ENCODE measurements around the gene BSG. TPM values are rescaled to one million over a fixed set of nuclear protein-coding genes. Genes with fewer than 3 reads are reported as not detected.
A peak's percentile ranks its signal among the peaks of the same experiment; 100 is the strongest.

BSG gene
- total and polyA plus RNA-seq, 8 donors, result 259 to 457 (median 328) TPM

DNA sequence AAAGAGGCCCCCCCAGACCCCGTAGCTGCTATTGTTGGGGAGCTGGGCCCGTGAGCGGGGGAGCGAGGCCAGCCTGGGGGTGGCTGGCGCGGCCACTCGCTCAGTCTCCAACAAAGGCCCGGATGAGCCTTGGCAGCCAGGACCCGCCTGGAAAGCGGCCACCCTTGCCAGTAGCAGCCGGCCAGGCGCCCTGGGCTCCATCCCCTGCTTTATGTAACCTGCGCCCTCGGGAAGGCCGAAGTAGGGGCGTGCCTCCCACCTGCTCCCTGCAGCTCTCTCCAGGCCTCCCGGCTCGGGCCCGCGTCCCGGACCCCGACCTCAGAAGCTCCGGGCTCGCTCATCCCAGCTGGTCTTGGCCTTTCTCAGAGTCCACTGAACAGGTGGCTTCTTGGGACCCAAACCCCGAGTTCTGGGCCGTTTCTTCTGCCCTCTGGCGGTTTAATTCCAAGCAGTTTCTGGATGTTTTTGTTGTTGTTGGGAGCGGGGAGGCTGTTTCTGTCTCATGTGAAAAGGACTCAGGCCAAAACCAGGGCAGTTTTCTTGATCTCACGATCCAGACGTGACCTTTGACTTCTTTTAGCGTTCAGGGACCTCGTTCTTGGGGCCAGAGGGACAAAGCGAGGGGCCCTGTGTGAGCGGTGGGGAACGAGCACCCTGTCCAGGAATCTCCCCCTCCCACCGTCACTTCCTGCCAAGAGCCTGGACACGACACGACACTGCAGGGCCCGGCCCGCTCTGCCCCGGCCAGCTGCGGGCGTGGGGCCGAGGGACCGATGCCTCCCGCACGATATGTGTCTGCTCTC, 39.6 kb upstream of the BSG start:
- H3K27ac ChIP-seq, result peak overlapping the region; percentile 78
- ATAC-seq (peak; percentile 34), DNase-seq (peak in 2 of 4 donors; percentile 73 to 74)
- intact Hi-C loops (cut with DNase I), result no loop called here
- no peaks in the 10 kb centered on the region for H3K27me3 ChIP-seq
- H3K9me3 ChIP-seq, result no peaks in the 10 kb centered on the region
- H3K36me3 ChIP-seq, result peaks cover 0 to 25% of the 10 kb centered on the region in 2 donors
- H3K4me3 ChIP-seq, result peak overlapping the region; percentile 90 to 97
- peaks cover 15 to 34% of the 10 kb centered on the region in 2 donors for H3K4me1 ChIP-seq
- TF ChIP-seq CTCF (IDR thresholded peaks at IDR 0.05), result peak; percentile 23 to 26

GRCh38 chr19:533364-534058, 38.9 kb upstream of the BSG start:
- Histone ChIP-seq H3K27ac (peak overlapping the region; percentile 78), H3K36me3 (peaks cover 0 to 33% of the 10 kb centered on the region in 2 donors), H3K9me3 (no peaks in the 10 kb centered on the region), H3K27me3 (no peaks in the 10 kb centered on the region), H3K4me3 (peak overlapping the region; percentile 90 to 97), H3K4me1 (peaks cover 15 to 34% of the 10 kb centered on the region in 2 donors)
- intact Hi-C loops (cut with DNase I), result no loop called here
- TF ChIP-seq CTCF (IDR thresholded peaks at IDR 0.05), result no peak
- DNase-seq (no peak), ATAC-seq (no peak)

GRCh38 chr19:534088-534487, 38.3 kb upstream of the BSG start:
- Histone ChIP-seq H3K9me3 (no peaks in the 10 kb centered on the region), H3K4me3 (no peak overlapping the region), H3K27me3 (no peaks in the 10 kb centered on the region), H3K36me3 (peaks cover 0 to 39% of the 10 kb centered on the region in 2 donors), H3K27ac (peak overlapping the region; percentile 78), H3K4me1 (peaks cover 15 to 34% of the 10 kb centered on the region in 2 donors)
- ATAC-seq (no peak), DNase-seq (no peak)
- intact Hi-C loops (cut with DNase I), result no loop called here
- no peak for TF ChIP-seq CTCF (IDR thresholded peaks at IDR 0.05)

- peak; percentile 11 for ATAC-seq
These were observed 37.2 kb upstream of the BSG start for GRCh38 chr19:535017-535835.

More at GRCh38 chr19:535017-535835, 37.2 kb upstream of the BSG start:
- Histone ChIP-seq H3K4me1 (peaks cover 15 to 32% of the 10 kb centered on the region in 2 donors), H3K27me3 (no peaks in the 10 kb centered on the region), H3K9me3 (no peaks in the 10 kb centered on the region), H3K36me3 (peaks cover 0 to 45% of the 10 kb centered on the region in 2 donors), H3K27ac (peak overlapping the region in 1 of 2 donors; percentile 33), H3K4me3 (no peak overlapping the region)
- TF ChIP-seq CTCF (IDR thresholded peaks at IDR 0.05), result no peak
- DNase-seq, result no peak
- intact Hi-C loops (cut with DNase I), result no loop called here
